HCT116 (cell line): ENCODE results near the gene UGGT2. TPM values are rescaled to one million over a fixed set of nuclear protein-coding genes. Genes with fewer than 3 reads are reported as not detected.

Source experiments
- ATAC-seq: fragments of 200-7000 bp; cut with Tn5 transposase; 2 replicates; pipeline ENCODE4 v1.9.1; 2020; ENCODE audit warnings: mild to moderate bottlenecking, moderate library complexity
- BruUV-seq: library from RNA; stranded (reverse); fragments of 400-500 nt; replicated peaks from 2 replicates; lab custom pipeline; 2021; lab: Mats Ljungman, UMichigan
- CTCF ChIA-PET: fragments of 300-600 bp; sonication (Branson Sonifier 250); formaldehyde crosslinking; loops from one replicate; lab custom pipeline; 2021; ENCODE audit warnings: antibody characterized with exemption; lab: Charles Lee
- POLR2A ChIA-PET: fragments of 300-600, 350-600 bp; sonication (Branson Sonifier 250); formaldehyde crosslinking; loops from one replicate; lab custom pipeline; 2021; ENCODE audit warnings: antibody characterized with exemption; lab: Charles Lee
- RAD21 ChIA-PET, 2 experiments: fragments of 300-600 bp; sonication (Branson Sonifier 250); formaldehyde crosslinking; loops; one replicate each; lab custom pipeline; 2023; ENCODE audit warnings: low total read pairs in 2 of 2; ENCODE audit not compliant: uncharacterized antibody in 2 of 2, unreplicated experiment in 2 of 2, low non-redundant PET in 1 of 2; lab: Charles Lee
- DNase-seq: peaks from one replicate; pipeline ENCODE4 v3.0.0-alpha.2; 2010; ENCODE audit warnings: low read depth, low spot score
- H2AFZ ChIP-seq: fragments of 200-600 bp; shearing (Covaris generic), sonication (generic); 2 replicates; pipeline ENCODE4 v1.6.1; 2017; ENCODE audit warnings: low read depth, mixed run types, mixed read lengths, antibody characterized with exemption, low read length; ENCODE audit not compliant: poor library complexity, severe bottlenecking
- H3K27ac ChIP-seq: 2 replicates; pipeline ENCODE4 v1.5.1; 2012; ENCODE audit warnings: low read depth, low read length
- H3K27me3 ChIP-seq: fragments of 200-600 bp; sonication (generic); 2 replicates; pipeline ENCODE4 v1.6.1; 2016; ENCODE audit warnings: mixed run types, low read length, mixed read lengths; ENCODE audit not compliant: insufficient read depth
- H3K36me3 ChIP-seq, 2 experiments: fragments of 200-500 bp in 1 of 2; fragments of 200-600 bp in 1 of 2; sonication (Bioruptor generic) in 1 of 2; sonication (generic) in 1 of 2; 2 replicates each; pipeline versions ENCODE4 v1.5.1 to v1.6.1; 2014 to 2016; ENCODE audit warnings: low read length in 2 of 2, inconsistent platforms in 1 of 2, mixed read lengths in 1 of 2, mixed run types in 1 of 2; ENCODE audit not compliant: insufficient read depth in 2 of 2, control insufficient read depth in 1 of 2
- H3K4me1 ChIP-seq, 2 experiments: fragments of 200-600 bp in 1 of 2; sonication (generic) in 1 of 2; 2 replicates each; pipeline versions ENCODE4 v1.5.1 to v1.6.1; 2012 to 2017; ENCODE audit warnings: low read length in 2 of 2, inconsistent platforms in 1 of 2, mild to moderate bottlenecking in 1 of 2, mixed read lengths in 1 of 2, mixed run types in 1 of 2, moderate library complexity in 1 of 2; ENCODE audit not compliant: insufficient read depth in 2 of 2, control insufficient read depth in 1 of 2
- H3K4me2 ChIP-seq: fragments of 200-600 bp; sonication (generic); 2 replicates; pipeline ENCODE4 v1.6.1; 2017; ENCODE audit warnings: mixed run types, low read length, mixed read lengths
- H3K4me3 ChIP-seq, 2 experiments: fragments of 200-600 bp in 1 of 2; sonication (generic) in 1 of 2; replicated peaks in 1 of 2; 2 replicates each; pipeline ENCODE4 v1.5.1; 2011 to 2016; ENCODE audit warnings: low read length in 2 of 2, control low read depth in 1 of 2, low read depth in 1 of 2, mild to moderate bottlenecking in 1 of 2, mixed read lengths in 1 of 2, mixed run types in 1 of 2
- H3K79me2 ChIP-seq: fragments of 200-600 bp; sonication (generic); 2 replicates; pipeline ENCODE4 v1.6.1; 2017; ENCODE audit warnings: mild to moderate bottlenecking, mixed run types, low read length, moderate library complexity, mixed read lengths; ENCODE audit not compliant: insufficient read depth
- H3K9ac ChIP-seq: fragments of 200-600 bp; sonication (generic); 2 replicates; pipeline ENCODE4 v1.6.1; 2016; ENCODE audit warnings: low read length, mixed read lengths
- H3K9me2 ChIP-seq: fragments of 200-600 bp; sonication (generic), shearing (Covaris generic); 2 replicates; pipeline ENCODE4 v1.6.1; 2017; ENCODE audit warnings: mixed run types, mild to moderate bottlenecking, moderate library complexity; ENCODE audit not compliant: insufficient read depth
- H3K9me3 ChIP-seq, 2 experiments: fragments of 200-500 bp in 1 of 2; fragments of 200-600 bp in 1 of 2; sonication (Bioruptor generic) in 1 of 2; sonication (generic) in 1 of 2; 2 replicates each; pipeline ENCODE4 v1.6.1; 2014 to 2017; ENCODE audit warnings: low read length in 2 of 2, mixed read lengths in 2 of 2, inconsistent platforms in 1 of 2, low read depth in 1 of 2, mild to moderate bottlenecking in 1 of 2, mixed run types in 1 of 2, moderate library complexity in 1 of 2; ENCODE audit not compliant: control insufficient read depth in 1 of 2, insufficient read depth in 1 of 2
- H4K20me1 ChIP-seq: fragments of 200-600 bp; sonication (generic), shearing (Covaris generic); 2 replicates; pipeline ENCODE4 v1.6.1; 2017; ENCODE audit warnings: mixed run types, mild to moderate bottlenecking, moderate library complexity; ENCODE audit not compliant: insufficient read depth
- ATF3 ChIP-seq: IDR thresholded peaks from 2 replicates; pipeline ENCODE4 v1.6.1; 2012
- CBX3 ChIP-seq: IDR thresholded peaks from 2 replicates; pipeline ENCODE4 v1.6.1; 2012; ENCODE audit warnings: low read depth
- CEBPB ChIP-seq: IDR thresholded peaks from 2 replicates; pipeline ENCODE4 v1.6.1; 2012; ENCODE audit warnings: low read depth
- CTCF ChIP-seq, 3 experiments: fragments of 200-600 bp in 1 of 3; sonication (generic) in 1 of 3; IDR thresholded peaks in 2 of 3; conservative IDR thresholded peaks in 1 of 3; 2 replicates each; pipeline ENCODE4 v1.5.1; 2012 to 2017; ENCODE audit warnings: low read depth in 2 of 3, low read length in 2 of 3, antibody characterized with exemption in 1 of 3, borderline replicate concordance in 1 of 3, control low read depth in 1 of 3, mild to moderate bottlenecking in 1 of 3, mixed read lengths in 1 of 3, mixed run types in 1 of 3, moderate library complexity in 1 of 3; ENCODE audit not compliant: insufficient read depth in 1 of 3
- ELF1 ChIP-seq: IDR thresholded peaks from 2 replicates; pipeline ENCODE4 v1.6.1; 2012; ENCODE audit warnings: low read depth, borderline replicate concordance
- EZH2 ChIP-seq: fragments of 200-600 bp; sonication (generic); IDR thresholded peaks from 2 replicates; pipeline ENCODE4 v1.6.1; 2017; ENCODE audit warnings: antibody characterized with exemption, mixed run types
- EZH2phosphoT487 ChIP-seq: fragments of 200-600 bp; IDR thresholded peaks from 2 replicates; pipeline ENCODE4 v1.6.1; 2018; ENCODE audit warnings: antibody characterized with exemption, borderline replicate concordance
- JUND ChIP-seq: IDR thresholded peaks from 2 replicates; pipeline ENCODE4 v1.6.1; 2012
- POLR2AphosphoS5 ChIP-seq: IDR thresholded peaks from 2 replicates; pipeline ENCODE4 v1.6.1; 2011; ENCODE audit warnings: mild to moderate bottlenecking, low read depth, low read length, moderate library complexity
- SIN3A ChIP-seq: IDR thresholded peaks from 2 replicates; pipeline ENCODE4 v1.6.1; 2012; ENCODE audit warnings: low read depth
- SRF ChIP-seq: IDR thresholded peaks from 2 replicates; pipeline ENCODE4 v1.6.1; 2012; ENCODE audit warnings: low read depth
- TCF7L2 ChIP-seq: IDR thresholded peaks from 2 replicates; pipeline ENCODE4 v1.7.0; 2011; ENCODE audit warnings: borderline replicate concordance, inconsistent platforms; ENCODE audit not compliant: insufficient read depth, insufficient read length; ENCODE audit errors: extremely low read depth
- YY1 ChIP-seq: IDR thresholded peaks from 2 replicates; pipeline ENCODE4 v1.6.1; 2011; ENCODE audit warnings: low read length, low read depth, moderate library complexity, mild to moderate bottlenecking; ENCODE audit not compliant: insufficient replicate concordance; ENCODE audit errors: extremely low read depth
- ZBTB33 ChIP-seq: IDR thresholded peaks from 2 replicates; pipeline ENCODE4 v1.6.1; 2011; ENCODE audit warnings: mild to moderate bottlenecking, low read length, moderate library complexity; ENCODE audit not compliant: insufficient replicate concordance; ENCODE audit errors: extremely low read depth
- ZFX ChIP-seq: fragments of 450-650 bp; IDR thresholded peaks from 2 replicates; pipeline ENCODE4 v1.6.1; 2017
- ZNF274 ChIP-seq: fragments of 200-500 bp; sonication (Bioruptor generic); IDR thresholded peaks from 2 replicates; pipeline ENCODE4 v1.6.1; 2014; ENCODE audit warnings: mild to moderate bottlenecking, low read depth, low read length, inconsistent platforms
- intact Hi-C: fragments of 100-400 bp; cut with micrococcal nuclease; formaldehyde crosslinking; loops from 2 replicates; pipeline ENCODE4 v1.10.0; 2022
- total RNA-seq: library from RNA; stranded (reverse); gene quantifications from one replicate; pipeline ENCODE4 v1.2.1, GENCODE V29; 2021; ENCODE audit not compliant: unreplicated experiment
- TF ChIP-seq, protein P1 (sequence below): IDR thresholded peaks from 2 replicates; pipeline ENCODE4 v1.6.1; 2012

The UGGT2 gene
- total RNA-seq, 1 experiment from 2014 or later: 27.1 TPM

DNA sequence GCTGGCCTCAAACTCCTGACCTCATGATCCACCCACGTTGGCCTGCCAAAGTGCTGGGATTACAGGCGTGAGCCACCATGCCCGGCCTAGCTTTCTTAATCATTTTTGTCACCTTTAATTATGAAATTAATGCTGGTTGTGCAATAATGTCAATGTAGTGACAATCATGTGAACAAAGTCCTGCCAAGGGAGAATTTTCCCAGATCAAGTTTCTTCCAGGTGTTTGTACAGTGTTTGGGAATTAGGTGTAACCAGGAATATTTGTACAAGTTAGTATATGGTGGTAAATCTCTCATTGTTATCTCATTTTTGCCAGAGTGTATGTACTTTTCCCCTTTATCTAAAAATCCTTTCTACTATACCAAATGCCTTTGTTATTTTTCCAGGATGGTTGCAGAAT lies 171.1 kb downstream of the UGGT2 start:
- BruUV-seq: no TSS peak
- peaks cover 2% of the 10 kb centered on the region in 2 experiments; a peak in 1 of 4 replicates for H3K36me3 ChIP-seq

DNA sequence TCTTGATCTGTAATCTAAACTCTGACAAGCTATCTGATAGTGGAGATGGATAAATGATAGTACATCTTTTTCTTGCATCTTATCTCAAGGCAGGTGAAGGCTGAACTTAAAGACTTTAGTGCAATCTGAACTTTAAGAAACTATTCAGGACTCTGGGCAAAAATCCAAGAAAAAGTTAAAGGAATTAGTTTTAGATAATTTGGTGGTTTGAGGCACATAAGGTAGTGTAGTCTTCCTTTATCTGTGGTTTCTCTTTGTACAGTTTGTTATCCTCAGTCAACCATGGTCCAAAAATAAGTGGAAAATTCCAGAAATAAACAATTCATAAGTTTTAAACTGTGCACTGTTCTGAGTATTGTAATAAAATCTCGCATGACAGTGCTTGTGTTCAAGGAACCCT lies 172.9 kb downstream of the UGGT2 start:
- ChIA-PET CTCF (no interaction called here), RAD21 (no interaction called here), POLR2A (no interaction called here)
- Histone ChIP-seq H3K9me2 (no peaks in the 10 kb centered on the region), H3K9ac (no peak overlapping the region), H3K36me3 (peaks cover 2 to 4% of the 10 kb centered on the region in 2 experiments; a peak in 2 of 4 replicates), H3K4me2 (no peak overlapping the region), H3K27ac (no peak overlapping the region), H3K27me3 (no peaks in the 10 kb centered on the region), H3K79me2 (no peaks in the 10 kb centered on the region), H3K9me3 (no peaks in the 10 kb centered on the region), H3K4me1 (no peaks in the 10 kb centered on the region), H2AFZ (no peak overlapping the region), H3K4me3 (no peak overlapping the region), H4K20me1 (no peaks in the 10 kb centered on the region)
- no TSS peak for BruUV-seq
- intact Hi-C loops: no loop called here
- ATAC-seq (no peak), DNase-seq (no peak)
- TF ChIP-seq TCF7L2 (no peak), SRF (no peak), ZBTB33 (no peak), ZNF274 (no peak), YY1 (no peak), CEBPB (no peak), EZH2 (no peak), SIN3A (no peak), CBX3 (no peak), EZH2phosphoT487 (no peak), JUND (no peak), ELF1 (no peak), POLR2AphosphoS5 (no peak), ATF3 (no peak), CTCF (IDR thresholded peaks at IDR 0.05 in 2 of 3, conservative IDR thresholded peaks at IDR 0.05 in 1 of 3; ENCODE audit: borderline replicate concordance in 1 of 3, insufficient read depth in 1 of 3, low read depth in 2 of 3, low read length in 2 of 3) (no peak)
- TF ChIP-seq, protein P1, sequence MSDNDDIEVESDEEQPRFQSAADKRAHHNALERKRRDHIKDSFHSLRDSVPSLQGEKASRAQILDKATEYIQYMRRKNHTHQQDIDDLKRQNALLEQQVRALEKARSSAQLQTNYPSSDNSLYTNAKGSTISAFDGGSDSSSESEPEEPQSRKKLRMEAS: no peak

More for the DNA sequence above, 171.1 kb downstream of the UGGT2 start:
- no peaks in the 10 kb centered on the region for H4K20me1 ChIP-seq
- H3K4me2 ChIP-seq: no peak overlapping the region
- ChIA-PET POLR2A (no interaction called here), RAD21 (no interaction called here)
- TF ChIP-seq ZFX: no peak
- TF ChIP-seq, all 23 proteins: peak for 0
- Histone ChIP-seq H3K27me3 (no peaks in the 10 kb centered on the region), H3K4me1 (no peaks in the 10 kb centered on the region), H3K4me3 (no peak overlapping the region), H3K9me2 (no peaks in the 10 kb centered on the region), H3K9me3 (no peaks in the 10 kb centered on the region), H3K9ac (no peak overlapping the region), H2AFZ (no peak overlapping the region), H3K79me2 (no peaks in the 10 kb centered on the region), H3K27ac (no peak overlapping the region)
- DNase-seq: no peak
- CTCF ChIA-PET: no interaction called here
- intact Hi-C loops: no loop called here
- ATAC-seq: no peak
